GM12891 (cell line): ENCODE measurements around the gene GDF9.

Source experiments
- PAX5 ChIP-seq: IDR thresholded peaks from 2 replicates; pipeline ENCODE4 v1.6.1; 2011; ENCODE audit warnings: low read length, moderate library complexity, mild to moderate bottlenecking; ENCODE audit not compliant: insufficient read depth, severe bottlenecking
- POLR2A ChIP-seq: IDR thresholded peaks from 2 replicates; pipeline ENCODE4 v1.6.1; 2011; ENCODE audit warnings: low read depth, low read length, control low read depth
- POLR2AphosphoS5 ChIP-seq: IDR thresholded peaks from 2 replicates; pipeline ENCODE4 v1.6.1; 2011; ENCODE audit warnings: low read depth, low read length, control low read depth
- POU2F2 ChIP-seq: IDR thresholded peaks from 2 replicates; pipeline ENCODE4 v1.6.1; 2011; ENCODE audit warnings: low read depth, mild to moderate bottlenecking, control low read depth, low read length, moderate library complexity
- SPI1 ChIP-seq: IDR thresholded peaks from 2 replicates; pipeline ENCODE4 v1.6.1; 2011; ENCODE audit warnings: low read depth, low read length, control low read depth
- TAF1 ChIP-seq: IDR thresholded peaks from 2 replicates; pipeline ENCODE4 v1.6.1; 2011; ENCODE audit warnings: low read depth, low read length, control low read depth

DNA sequence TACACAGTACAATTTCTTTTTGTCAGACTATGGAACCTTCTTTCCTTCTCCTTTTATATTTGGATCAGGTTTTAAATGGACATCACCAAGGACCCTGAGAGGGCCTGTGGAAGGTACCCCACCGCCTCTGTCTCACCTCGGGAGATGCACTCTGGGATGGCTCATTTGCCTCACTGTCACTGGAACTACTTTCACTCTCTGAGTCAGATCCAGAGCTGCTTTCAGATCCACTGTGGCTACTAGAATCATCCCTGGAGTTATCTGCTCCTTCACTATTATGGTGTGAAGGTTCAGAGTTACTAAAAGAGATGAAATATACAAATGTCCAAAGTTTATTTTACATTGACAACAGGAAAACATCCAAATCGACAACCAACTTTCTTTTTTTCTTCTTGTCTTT, 31.8 kb upstream of the GDF9 start:
- TF ChIP-seq TAF1 = no peak
- TF ChIP-seq POLR2A = no peak
- no peak for TF ChIP-seq POLR2AphosphoS5
- no peak for TF ChIP-seq POU2F2
- no peak for TF ChIP-seq SPI1
- TF ChIP-seq PAX5 = no peak
